ENCODE measurements around the gene PPP1R18. TPM values are rescaled to one million over a fixed set of nuclear protein-coding genes. Genes with fewer than 3 reads are reported as not detected.

PPP1R18 gene
- polyA plus RNA-seq, 12 donors: 37.4 to 65.9 (median 41.1) TPM; not detected in 1

DNA sequence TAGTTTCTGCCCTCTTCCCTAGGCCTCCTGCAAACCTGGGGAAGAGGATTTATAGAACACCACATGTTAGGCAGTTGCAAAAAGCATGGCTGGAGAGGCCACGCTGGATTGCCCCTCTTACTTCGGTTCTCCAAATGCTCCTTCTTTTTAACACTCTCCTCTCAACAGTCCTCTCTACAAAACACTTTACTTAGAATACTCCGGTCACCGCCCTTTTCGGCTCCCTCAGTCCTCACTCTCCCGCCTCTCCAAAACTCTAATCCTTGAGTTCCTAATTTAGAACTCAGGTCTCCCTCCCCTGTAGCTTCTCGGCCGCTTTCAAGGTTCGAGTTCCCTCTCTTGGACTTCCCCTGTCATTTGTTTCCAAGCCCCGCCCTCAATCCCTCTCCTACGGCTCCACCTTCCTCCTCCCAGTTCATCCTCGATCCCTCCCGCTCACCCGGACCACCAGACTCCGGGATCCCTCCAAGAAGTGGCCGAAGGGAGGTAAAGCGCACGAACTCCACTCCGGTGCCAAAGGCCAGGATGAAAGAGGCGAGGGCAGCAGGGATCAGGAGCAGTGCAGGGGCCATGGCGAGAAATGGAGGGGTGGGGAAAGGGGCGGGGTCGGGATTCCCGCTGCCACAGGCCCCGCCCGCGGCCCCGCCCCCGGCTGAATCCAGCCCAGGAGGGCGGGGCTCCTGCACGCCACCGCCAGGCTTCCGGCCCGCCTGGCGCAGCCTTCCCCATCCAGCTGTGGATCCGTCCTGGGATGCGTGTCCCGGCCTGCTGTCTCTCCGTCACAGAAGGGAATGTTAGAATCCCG is 4.2 kb upstream of the PPP1R18 start, which contains the start of gene NRM:
Gene NRM, minus strand, starts transcription at position 582 of the 805 bp plus-strand sequence. Its CDS starts 10 bp downstream, at position 572.
- DNase-seq: peak; percentile 94

DNA sequence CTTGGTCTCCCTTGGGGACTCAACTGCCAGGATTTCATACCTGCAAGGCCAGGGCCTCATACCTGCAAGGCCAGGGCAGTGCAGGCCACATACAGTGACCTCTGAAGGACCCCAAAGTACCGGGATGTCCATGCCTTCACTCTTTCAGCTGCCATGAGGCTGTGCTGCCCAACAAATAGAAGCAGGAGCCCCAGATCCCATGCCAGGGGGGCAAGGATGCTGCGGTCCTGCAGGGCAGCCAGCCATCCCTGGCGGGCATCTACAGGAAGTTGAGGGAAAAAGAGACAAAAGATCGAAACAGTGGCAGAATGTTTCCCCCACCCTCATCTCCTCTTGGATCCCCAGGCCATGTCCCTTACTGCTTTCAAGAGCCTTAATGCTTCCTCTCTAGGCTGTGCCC is 3.5 kb upstream of the PPP1R18 start:
- no peak for DNase-seq

DNA sequence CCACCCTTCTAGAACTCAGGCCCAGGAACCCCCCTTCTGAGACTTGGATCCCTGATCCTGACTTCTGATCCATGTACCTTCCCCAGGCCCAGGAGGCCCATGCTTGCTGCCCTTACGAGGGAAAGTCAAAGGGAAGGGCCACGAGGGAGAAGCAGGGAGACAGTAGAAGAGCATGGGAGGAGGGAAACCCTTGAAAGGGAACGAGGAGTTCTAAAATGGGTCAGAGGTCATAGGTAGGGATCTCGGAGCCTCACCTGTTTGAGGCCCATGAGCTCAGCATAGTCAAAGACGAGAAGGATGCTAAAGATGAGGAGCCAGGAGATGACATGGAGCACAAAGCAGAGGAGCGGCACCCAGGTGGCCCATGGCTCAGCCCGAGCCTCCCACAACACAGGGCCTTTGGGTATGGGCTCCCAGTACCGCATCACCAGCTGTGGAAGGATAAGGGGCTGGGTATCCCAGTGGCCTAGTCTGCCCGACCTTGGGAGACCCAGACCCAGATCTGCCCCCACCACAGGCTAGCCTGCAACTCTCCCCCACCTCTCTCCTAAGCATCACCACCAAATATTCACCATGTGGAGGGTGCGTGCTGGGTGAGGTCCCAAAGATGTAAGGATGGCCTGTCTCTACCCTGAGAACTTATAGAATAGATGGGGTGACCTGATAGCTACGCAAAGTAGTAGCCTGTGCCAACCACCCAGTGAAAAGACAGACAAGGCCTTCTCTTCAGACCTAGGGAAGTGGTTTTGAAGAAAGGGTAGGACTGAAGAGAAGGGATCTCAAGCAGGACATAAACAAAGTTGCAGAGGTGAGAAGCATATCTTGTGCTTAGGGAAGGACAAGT is 2.8 kb upstream of the PPP1R18 start:
- no peak for DNase-seq

DNA sequence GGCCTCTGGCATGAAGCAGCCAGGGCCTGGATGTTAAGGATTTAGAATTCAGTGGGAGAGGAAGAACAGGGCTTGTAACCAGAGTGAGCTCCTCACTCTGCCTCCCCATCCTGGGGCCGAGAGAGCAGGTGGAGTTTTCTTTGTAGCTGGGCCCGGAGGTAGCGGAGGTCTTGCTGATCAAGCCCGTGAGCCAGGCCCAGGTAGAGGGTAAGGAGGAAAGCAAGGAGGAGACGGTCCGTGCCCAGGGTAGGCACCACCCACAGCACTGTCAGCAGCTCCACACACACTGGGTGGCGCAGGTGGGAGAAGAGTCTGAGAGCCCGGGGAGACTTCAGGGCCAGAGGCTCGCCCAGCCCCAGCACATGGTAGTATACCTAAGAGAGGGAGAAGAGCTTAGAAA is 2.1 kb upstream of the PPP1R18 start:
- no peak for DNase-seq

DNA sequence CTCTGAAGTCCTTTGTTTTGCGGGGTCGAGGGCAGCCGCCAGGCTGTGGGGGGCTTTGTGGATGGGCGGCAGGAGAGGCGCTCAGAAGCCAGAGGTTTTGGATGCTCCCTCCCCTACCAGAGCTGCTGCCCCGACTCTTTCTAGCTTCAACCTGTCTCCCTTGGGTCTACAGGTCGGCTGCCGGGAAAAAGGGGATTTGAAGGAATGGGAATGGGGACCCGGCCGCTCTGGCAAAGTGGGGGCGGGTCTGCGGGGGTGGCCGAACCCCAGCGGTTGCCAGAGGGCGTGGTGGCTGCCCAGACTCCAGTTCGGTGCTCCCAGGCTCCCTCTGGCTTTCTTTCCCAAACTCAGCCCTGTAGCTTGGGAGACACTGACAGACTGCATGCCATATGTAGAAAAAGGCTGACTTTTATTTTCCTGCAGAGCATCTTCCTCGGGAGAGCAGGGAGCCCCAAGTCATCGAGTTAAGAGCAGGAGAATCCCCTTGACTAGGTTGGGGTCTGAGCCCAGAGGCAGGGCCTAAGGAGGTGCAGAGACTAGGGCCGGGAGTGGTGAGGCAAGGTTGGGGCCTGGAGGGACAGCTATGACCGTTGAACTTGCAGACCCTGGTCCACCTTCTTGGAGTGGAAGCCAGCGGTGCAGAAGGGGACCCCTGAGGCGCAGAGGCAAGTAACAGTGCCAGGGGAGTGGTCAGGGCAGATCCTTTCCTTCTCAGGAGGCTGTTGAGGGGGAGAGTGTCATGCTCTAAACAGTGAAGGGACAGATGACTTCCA is 1.4 kb upstream of the PPP1R18 start:
- DNase-seq: no peak

DNA sequence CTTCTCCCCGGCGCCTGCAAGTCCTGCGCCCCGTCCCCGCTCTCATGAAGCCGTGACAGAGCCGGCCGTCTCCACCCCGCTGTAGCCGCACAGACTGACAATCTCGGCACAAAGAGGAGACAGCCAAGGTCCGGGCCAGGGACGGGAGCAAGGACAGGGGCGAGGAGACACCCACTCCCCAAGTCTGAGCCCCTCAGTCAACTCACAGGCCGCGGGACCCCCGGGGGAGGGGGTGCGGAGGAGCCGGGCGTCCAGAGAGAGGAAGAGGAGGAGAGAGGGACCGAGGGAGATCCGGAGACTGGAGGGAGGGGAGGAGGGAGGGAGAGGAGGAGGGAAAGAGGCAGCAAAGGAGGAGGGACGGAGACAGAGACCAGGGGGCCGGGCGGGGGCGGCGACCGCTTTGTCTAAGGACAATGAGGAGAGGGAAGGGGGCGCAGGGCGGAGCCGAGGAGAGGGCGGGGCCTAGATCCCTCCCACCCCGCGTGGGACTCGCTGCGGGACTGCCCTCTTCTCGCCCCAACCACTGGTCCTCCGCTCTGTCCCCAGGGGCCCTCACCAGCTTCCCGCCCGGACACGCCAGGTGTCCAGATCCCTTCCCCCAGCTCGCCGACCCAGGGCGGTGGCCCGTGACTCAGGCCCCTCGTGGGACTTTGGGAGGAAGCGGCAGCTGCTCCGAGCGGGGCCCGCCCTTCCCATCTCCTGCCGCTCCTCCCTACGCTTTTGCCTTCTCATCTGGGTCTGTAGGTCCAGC is 638 bp upstream of the PPP1R18 start:
- peak; percentile 96 for DNase-seq

DNA sequence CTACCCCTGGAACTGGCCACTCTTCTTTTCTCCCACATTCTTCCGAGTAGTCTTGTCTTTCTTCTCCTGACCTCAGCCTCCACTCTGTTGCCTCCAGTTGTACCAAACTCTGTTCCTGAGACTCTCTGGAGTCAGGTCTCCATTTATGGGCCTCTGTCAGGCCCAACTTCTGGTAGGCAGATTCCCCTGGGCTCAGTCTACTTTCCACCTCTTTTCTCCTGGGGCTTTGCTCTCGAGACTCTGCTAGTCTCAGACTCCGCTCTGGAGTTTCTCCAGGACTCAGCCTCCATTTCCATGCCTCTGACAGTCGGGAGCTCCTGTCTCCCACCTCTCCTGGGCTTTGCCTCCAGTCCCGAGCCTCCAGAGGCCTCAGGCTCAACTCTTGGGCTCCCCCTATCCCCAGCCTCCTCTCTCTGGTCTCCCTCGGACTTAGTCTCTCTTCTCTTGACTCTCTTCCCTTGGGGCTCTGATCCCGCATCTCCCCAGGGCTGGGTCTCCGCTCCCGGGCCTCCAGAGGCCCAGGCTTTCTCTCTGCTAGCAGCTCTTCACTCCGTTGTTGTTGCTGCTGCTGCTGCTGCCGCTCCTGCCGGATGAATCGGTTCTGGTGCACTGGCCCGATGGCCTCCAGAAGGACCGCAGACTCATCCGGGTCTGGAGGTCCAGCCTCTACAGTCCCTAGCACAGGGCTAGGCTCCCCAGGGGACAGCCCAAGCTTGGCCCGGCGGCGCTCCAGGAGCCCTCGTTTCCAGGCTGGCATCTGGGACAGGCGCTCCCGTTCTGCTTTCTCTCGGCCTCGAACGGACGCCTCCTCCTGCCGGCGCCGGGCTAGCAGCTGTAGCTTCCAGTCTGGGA is 1.1 kb downstream of the PPP1R18 start:
- no peak for DNase-seq

DNA sequence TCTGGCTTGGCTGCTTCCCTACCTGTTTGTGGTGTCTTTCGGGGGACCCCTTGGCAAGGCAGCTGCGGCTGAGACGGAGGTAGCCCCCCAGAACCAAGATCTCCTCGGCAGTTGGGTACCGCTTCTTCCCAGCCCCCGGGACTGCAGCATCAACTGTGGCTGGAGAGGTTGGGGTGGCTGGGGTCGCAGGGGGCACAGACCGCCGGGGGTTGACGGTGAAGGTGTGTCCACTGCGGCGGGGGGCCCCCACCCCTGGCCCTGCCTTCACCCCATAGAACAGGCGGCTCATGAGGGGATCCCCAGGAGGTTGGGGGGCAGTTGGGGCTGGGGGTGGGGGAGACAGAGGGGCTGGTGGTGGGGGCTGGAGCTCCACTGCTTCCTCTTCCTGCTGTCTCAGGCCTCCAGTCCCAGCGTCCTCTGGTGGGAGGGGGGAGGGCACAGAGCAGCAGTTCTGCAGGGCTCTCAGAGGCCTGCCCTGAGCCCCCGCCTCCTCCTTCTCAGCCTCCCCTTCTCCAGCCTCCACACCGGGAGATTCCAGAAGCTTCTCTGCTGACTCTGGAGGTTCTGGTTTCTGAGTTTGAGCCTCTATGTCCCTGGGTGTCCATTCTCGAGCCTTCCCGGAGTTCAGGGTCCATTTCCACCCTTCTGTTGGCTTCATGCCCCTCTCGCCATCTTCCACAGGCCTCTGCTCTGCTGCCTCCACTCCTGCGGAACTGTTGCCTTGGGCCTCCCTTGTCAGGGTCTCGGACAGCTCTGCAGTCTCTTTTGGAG is 1.9 kb downstream of the PPP1R18 start:
- no peak for DNase-seq

DNA sequence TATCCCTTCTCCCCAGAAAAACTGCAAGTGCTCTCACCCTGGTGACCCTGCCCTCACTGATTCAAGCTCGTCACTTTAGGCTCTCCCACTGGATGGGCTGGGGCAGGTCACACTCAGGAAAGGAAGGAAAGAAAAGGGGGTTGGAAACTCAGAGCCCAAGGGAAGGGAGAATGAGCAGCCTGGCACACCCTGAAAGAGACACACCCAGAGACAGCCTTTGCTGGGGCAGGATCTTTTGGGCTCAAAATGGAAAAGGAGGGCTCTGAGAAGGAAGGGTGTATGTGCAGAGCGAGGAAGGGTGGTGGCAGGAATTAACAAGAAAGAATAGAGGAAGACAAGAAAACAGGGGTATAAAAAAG is 2.5 kb downstream of the PPP1R18 start:
- DNase-seq: no peak

DNA sequence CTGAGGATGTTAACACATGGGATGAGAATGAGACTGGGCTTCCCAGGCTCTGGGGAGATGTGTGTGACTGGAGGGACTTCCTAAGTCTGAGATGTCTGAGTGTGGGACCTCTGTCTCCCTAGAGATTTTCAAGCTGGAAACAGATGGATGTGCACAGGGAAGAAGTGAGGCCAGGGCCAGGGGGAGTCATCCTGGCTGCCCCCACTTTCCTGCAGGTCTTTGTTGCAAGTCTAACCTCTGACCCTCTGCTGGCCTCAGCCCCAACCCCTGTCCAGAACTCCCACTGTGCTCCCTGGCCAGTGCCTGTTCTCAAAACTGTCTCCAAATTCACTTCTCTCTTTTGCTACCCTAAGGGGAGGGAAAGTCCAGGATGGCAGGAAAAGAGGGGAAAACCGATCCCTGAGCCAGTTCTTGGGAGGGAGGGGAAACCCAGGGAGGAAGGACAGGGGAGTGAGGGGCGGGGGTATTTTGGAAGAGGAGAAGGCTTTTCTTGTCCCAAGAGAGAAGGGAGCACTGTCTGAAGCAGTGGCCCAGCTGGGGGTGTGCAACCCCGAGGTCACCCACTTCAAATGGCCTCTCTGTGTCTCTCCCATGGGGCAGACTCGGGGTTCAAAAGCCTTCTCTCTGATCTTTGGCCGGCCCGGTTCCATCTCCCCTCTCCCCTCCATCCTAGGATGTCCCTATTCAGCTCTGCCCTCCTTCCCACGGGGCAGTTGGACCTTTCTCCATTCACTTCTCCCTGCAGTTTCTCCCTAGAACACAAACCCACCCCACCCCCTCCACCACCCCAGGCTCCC is 3.1 kb downstream of the PPP1R18 start:
- no peak for DNase-seq

DNA sequence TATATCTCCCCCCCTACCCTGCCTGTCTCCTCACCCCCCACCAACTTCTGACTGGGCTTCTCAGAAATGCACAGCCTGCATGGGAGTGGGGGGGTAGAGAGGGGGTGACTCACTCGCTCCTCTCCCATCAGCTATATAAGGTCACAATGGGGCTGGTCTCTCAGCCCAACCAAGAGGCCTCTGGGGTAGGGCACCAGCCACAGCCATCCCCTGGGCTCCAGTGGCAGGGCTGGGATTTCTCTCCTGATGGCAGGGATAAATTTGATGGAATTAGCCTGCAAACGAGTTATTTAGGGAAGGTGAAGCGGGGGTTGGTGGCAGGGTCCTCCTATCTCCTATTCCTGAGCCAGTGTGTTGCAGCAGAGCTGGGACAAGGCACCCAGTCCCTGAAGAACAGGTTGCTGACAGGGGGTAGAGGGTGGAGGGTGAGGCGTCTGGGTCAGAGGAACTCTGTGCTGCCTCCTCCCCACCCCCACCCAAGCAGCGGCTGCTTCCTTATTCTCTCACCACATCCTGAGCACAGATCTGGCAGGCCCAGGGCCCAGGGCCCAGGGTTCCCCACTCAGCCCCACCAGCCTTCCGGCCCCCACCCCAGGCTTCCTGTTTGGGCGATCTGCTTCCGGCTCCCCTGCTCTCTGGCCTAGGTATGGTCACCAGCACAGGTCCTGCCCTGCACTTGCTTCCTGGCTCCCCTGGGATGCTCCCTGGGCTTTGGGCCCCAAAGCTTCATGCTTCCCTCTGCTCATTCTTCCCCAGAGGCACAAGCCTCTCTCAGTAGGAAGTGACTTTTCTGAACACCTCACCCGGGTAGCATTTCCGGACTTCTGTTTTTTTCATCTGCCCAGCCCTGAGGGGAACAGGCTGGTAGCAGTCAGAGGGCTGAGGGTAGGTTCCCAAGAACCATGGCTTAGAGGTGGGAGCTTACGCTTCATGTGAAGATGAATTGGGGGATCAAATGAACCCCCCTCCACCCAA is 4.0 kb downstream of the PPP1R18 start:
- DNase-seq: no peak

DNA sequence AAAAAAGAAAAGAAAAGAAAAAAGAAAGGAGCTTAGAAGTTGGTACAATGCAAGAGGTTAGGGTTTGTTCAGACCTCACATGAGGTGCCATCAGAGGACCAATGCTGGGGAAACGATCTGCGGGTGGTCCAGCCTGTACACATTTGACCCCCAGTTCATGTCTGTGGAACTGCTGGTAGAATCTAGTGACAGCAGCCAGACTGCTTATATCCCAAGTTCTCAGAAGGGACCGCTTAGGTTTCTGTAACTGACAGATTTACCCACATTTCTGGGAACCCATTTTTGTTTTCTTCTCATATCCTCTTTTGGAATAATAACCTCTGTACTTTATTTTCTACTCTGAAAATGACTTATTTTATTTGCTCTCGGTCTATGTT is 4.7 kb downstream of the PPP1R18 start:
- no peak for DNase-seq

DNA sequence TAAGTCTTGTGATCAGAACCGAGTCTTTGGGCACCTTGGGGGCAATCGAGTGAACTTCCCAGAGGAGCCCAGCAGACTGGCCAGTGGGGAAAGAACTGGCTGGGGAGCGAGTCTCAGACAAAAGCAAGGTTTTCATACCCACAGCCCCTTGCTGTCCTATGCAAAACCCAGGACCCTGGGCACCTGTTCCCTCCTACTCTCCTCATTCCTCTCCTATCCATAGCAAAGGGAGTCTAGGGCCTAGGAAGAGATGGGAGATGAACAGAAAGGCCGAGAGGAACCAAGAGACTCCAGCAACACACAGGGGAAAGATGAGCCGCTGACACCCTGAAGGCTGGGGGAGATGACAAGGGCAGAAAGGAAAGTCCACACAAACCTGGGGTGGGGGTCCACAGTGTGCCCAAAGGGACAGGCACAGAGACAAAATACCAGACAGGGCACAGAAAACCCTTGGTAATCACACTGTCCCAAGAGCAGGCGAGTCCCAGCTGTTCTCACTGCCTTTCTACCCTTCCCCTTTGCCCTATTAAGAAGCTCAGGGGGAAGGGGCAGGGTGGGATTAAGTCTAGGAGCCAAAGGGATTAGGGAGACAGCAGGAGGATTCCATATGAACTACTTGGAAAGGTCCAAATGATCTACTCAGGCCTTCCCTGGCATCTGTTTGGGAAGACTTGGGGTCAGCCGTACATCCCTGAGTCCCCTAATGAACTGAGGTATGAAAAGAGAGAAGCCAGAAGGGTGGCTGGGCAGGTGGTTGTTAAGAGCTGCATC is 6.5 kb downstream of the PPP1R18 start:
- no peak for DNase-seq

DNA sequence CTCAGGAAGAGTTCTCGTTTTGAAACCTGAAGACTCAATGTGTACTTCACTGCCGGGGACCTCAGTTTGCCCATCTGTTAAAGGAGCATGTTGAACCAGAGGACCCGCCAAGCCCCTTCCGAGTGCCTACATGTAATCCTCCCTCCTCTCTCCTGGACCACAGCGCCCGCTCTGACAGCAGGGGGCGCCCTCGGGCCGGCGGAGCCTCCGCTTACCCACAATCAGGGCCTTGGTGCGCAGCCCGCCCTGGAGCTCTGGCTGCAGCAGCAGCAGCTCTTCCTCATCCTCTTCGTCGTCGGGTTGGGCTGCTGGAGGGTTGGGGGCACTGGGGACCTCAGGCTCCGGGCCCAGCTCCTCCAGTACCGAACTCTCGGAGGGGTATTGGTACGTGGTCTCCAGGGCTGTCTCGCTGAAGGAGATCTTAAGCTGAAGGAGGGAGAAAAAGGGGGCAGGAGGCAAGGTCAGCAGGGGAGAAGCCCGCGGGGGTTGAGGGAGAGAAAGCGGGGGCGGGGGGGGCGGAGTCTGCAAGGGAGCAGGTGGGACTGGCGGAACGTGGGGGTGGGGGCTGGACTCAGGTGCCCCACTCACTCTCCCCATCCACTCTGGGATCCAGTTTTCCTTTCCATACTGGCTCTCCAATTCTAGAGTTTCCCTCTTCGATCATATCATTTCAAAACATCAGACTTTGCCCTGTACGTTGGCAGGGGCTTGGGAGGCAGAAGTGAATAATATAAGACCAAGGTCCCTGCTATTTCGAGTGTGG is 7.3 kb downstream of the PPP1R18 start:
- peak; percentile 85 for DNase-seq

DNA sequence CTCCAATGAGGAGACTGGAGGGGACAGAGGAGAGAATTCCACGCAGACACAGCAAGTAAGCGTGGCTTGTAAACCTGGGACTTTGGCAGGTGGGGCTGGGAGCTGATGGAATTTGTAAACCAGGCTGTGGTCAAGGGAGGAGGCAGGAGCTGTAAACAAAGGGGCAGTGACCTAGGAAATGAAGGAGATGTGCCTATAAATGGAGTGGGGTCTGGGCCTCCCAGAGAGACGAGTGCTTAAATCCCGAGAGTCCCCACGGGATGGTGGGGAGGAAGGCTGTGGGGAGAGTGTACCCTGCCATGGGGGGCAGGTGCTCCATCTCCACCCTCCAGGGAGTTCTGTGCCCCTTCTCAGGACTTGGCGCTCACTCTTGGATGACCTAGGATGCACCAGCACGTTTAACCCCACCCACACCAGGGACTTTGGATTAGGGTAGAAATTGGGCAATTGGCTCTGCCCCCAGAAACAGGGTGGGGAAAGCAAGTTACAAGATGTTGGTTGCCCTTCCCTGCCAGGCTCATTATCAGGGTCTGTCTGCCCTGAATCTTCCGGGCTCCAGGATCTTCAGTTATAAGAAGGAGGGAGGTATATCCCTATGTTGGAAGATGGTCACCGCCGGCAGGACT is 9.7 kb downstream of the PPP1R18 start:
- no peak for DNase-seq
